Activated CD8-positive, alpha-beta memory T cell treated with anti-CD3 and anti-CD28 coated beads for 24 hours (primary cell): ENCODE results near the gene DYRK1B.

Experiments used
- DNase-seq: peaks from one replicate; pipeline ENCODE4 v3.0.0-alpha.2; 2020

The DYRK1B gene

GRCh38 chr19:39807846-39808364, 26.1 kb downstream of the DYRK1B start:
- no peak for DNase-seq

DNA sequence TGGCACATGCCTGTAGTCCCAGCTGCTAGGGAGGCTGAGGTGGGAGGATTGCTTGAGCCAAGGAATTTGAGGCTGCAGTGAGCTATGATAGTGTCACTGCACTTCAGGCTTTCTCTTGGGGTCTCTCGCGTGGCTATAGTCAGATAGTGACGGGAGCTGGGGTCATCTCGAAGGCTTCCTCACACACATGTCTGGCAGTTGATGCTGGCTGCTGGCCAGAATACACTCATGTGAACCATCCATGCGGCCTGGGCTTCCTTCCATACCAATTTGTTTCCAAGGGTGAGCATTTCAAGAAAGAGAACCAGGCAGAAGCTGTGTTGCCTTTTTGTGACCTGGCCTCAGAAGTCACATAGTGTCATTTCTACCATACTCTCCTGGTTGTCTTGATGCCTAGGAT, 28.9 kb downstream of the DYRK1B start:
- DNase-seq: no peak

DNA sequence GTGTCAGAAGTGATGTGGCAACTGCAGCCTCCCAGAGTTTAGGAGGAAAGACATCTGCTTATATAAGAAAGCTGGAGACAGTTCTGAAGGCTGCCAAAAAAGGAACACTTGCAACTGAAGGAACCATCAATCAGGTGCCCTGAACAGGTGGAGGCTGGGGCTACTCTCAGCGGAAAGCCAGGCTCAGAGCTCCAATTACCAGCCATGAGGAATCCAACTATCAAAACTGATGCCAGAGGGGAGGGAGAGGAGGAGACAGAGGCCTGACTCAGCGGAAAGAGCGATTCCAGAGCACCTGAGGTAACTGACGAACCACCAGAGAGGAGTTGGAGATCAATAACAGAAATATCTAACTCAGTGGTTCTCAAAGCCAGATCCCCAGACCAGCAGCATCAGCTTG, 31.0 kb downstream of the DYRK1B start:
- DNase-seq: no peak

GRCh38 chr19:39797083-39797482, 36.9 kb downstream of the DYRK1B start:
- no peak for DNase-seq

- no peak for DNase-seq
These were observed 37.9 kb downstream of the DYRK1B start for GRCh38 chr19:39796000-39796498.

DNA sequence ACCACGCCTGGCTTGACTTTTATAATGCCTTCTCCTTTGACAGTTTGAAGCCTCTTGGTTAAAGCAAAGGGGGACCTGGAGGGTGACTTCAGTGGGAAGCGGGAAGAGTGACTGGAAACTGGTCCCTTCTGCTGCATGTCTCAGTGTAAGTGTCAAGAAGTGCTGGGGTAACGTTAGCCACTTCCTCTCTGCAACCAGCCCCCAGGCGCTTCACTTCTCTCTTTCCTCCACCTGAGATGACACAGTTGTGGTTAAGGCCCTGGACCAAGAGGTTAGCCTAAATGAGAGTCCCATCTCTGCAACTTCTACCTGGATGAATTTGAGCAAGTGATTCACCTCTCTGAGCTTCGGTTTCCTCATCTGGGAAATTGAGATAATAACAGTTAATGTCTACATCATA, 39.0 kb downstream of the DYRK1B start:
- no peak for DNase-seq

GRCh38 chr19:39792999-39793546, 40.9 kb downstream of the DYRK1B start:
- DNase-seq: peak; percentile 92

GRCh38 chr19:39788244-39788643, 45.7 kb downstream of the DYRK1B start:
- DNase-seq: no peak

DNA sequence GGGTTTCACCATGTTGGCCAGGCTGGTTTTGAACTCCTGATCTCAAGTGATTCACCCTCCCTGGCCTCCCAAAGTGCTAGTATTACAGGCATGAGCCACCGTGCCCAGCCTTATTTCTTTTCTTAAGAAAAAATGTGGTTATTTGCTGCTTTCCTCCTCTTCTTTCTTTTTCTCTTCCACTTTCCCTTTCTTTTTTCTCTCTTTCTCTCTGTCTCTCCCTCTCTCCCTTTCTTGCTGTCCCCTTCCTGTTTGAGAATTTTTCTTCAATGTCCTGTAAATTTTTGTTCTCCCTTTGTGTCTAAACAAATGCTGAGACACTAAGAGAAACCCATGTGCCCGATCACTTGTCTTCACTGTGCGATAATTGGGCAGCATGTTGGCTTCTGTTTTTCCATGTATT, 53.1 kb downstream of the DYRK1B start:
- no peak for DNase-seq

DNA sequence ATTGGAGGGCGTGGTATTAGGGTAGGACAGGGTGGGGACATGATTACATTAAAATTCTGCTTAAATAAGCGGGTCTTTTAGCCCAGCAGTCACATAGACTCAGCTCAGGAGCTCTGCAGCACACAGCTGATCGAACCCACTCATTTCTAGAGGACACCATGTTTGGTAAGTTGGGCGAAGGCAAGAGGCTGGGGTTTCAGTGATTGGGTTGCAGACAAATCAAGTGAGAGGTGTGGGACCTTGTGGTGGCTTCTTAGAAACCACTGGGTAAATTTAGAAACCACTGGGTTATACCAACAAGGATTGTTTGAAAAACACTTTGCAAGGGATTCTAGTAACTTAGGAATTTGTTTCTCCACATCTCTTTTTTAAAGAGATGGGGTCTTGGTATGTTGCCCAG, 55.2 kb downstream of the DYRK1B start, which contains the start of gene LEUTX:
LEUTX (plus strand) TSS at position 92 of the 400 bp plus-strand sequence; CDS start at position 159, 67 bp downstream.
- DNase-seq: no peak
